Psoas muscle (tissue), 8 donors: Measurements from ENCODE around the gene CSAD. TPM values are rescaled to one million over a fixed set of nuclear protein-coding genes. Genes with fewer than 3 reads are reported as not detected.

Experiments used
- ATAC-seq, 4 donors: fragments of 200-7000 bp; cut with Tn5 transposase; one replicate each; pipeline ENCODE4 v1.9.1; 2020; ENCODE audit warnings: moderate library complexity in 3 of 4, mild to moderate bottlenecking in 2 of 4
- DNase-seq, 2 donors: peaks; one replicate each; pipeline ENCODE4 v3.0.0-alpha.2; 2020
- H3K27ac ChIP-seq: fragments of 200-600 bp; one replicate; pipeline ENCODE4 v1.8.0; 2022
- H3K27me3 ChIP-seq, 3 donors: fragments of 200-600 bp in 1 of 3; one replicate each; pipeline versions ENCODE4 v1.6.1 to v1.8.0; 2013 to 2022; ENCODE audit warnings: low read length in 2 of 3, mild to moderate bottlenecking in 2 of 3, moderate library complexity in 1 of 3; ENCODE audit not compliant: insufficient read depth in 3 of 3
- H3K36me3 ChIP-seq, 2 donors: fragments of 200-600 bp in 1 of 2; one replicate each; pipeline versions ENCODE4 v1.6.1 to v1.8.0; 2013 to 2022; ENCODE audit warnings: low read depth in 1 of 2, mild to moderate bottlenecking in 1 of 2, moderate library complexity in 1 of 2; ENCODE audit not compliant: insufficient read depth in 1 of 2
- H3K4me1 ChIP-seq: fragments of 200-600 bp; one replicate; pipeline ENCODE4 v1.8.0; 2022
- H3K4me3 ChIP-seq: fragments of 200-600 bp; one replicate; pipeline ENCODE4 v1.8.0; 2022; ENCODE audit warnings: mild to moderate bottlenecking
- H3K9me3 ChIP-seq: fragments of 200-600 bp; one replicate; pipeline ENCODE4 v1.8.0; 2022
- WGBS, 3 donors: extraction: QIAGEN DNeasy Blood & Tissue Kit; methylation state at CpG; one replicate each; pipeline versions ENCODE4 v1.1.6 to v1.1.7; 2013; 5-methylcytosine and 5-hydroxymethylcytosine counted together
- intact Hi-C, 2 donors: fragments of 100-400 bp; cut with DNase I; formaldehyde crosslinking; loops; one replicate each; pipeline versions ENCODE4 v1.11.0 to v1.14.2; 2022
- polyA plus RNA-seq, 3 donors: library from polyadenylated mRNA; stranded (reverse); fragments of 200-250 nt; gene quantifications; one replicate each; pipeline ENCODE4 v1.2.3, GENCODE V29; 2013
- total RNA-seq, 4 donors: library from RNA; stranded (reverse); fragmentation: NEBNext Ultra II Directional in 2 of 4; extraction: Animal tissue kit (Norgen Biotek cat#: 25700) in 2 of 4; gene quantifications; one replicate each; pipeline versions ENCODE4 v1.2.1 to v1.2.4, GENCODE V29; 2021 to 2023
- TF ChIP-seq, protein P1 (sequence below): fragments of 200-600 bp; IDR thresholded peaks from one replicate; pipeline ENCODE4 v1.8.0; 2022; ENCODE audit warnings: antibody characterized with exemption
- donor health status: healthy with polysubstance abuse.
- donor health status: DM: no; HTN: no; CAD: no; lungs with moderate emphysema.
- donor health status: Bipolar disorder and iron deficiency.
- donor health status: healthy.
- donor health status: DM: yes; HTN: yes; CAD: no.
- donor health status: DM: no; HTN: no; CAD: no.
- donor health status: DM: no; HTN: no; CAD: no.
- donor health status: DM: yes; HTN: yes; CAD: no.

Gene CSAD
- total and polyA plus RNA-seq, 7 donors = 3.9 to 7.8 (median 6.3) TPM

GRCh38 chr12:53194973-53195372 lies 14.2 kb upstream of the CSAD start:
- H3K36me3 ChIP-seq = peaks cover 0 to 19% of the 10 kb centered on the region in 2 donors
- H3K27me3 ChIP-seq = peaks cover 0 to 3% (median 0%) of the 10 kb centered on the region in 3 donors
- peaks cover under 1% of the 10 kb centered on the region for H3K4me1 ChIP-seq
- no peak overlapping the region for H3K27ac ChIP-seq
- WGBS, 3 donors = 88 to 95% (median 92%) methylated on average over 1 of the region's 1 CpG
- ATAC-seq (no peak), DNase-seq (no peak)
- intact Hi-C loops = loop anchor here (5.0 kb wide), 3 partner anchors 38 to 128 kb away; partner anchors contain the start of gene IGFBP6 (in 1 of the 2)
- TF ChIP-seq, protein P1, sequence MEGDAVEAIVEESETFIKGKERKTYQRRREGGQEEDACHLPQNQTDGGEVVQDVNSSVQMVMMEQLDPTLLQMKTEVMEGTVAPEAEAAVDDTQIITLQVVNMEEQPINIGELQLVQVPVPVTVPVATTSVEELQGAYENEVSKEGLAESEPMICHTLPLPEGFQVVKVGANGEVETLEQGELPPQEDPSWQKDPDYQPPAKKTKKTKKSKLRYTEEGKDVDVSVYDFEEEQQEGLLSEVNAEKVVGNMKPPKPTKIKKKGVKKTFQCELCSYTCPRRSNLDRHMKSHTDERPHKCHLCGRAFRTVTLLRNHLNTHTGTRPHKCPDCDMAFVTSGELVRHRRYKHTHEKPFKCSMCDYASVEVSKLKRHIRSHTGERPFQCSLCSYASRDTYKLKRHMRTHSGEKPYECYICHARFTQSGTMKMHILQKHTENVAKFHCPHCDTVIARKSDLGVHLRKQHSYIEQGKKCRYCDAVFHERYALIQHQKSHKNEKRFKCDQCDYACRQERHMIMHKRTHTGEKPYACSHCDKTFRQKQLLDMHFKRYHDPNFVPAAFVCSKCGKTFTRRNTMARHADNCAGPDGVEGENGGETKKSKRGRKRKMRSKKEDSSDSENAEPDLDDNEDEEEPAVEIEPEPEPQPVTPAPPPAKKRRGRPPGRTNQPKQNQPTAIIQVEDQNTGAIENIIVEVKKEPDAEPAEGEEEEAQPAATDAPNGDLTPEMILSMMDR = no peak
- no peaks in the 10 kb centered on the region for H3K9me3 ChIP-seq
- H3K4me3 ChIP-seq = no peak overlapping the region

GRCh38 chr12:53193985-53194716 lies 13.4 kb upstream of the CSAD start:
- Histone ChIP-seq H3K36me3 (peaks cover 0 to 24% of the 10 kb centered on the region in 2 donors), H3K9me3 (no peaks in the 10 kb centered on the region), H3K4me3 (no peak overlapping the region), H3K27ac (no peak overlapping the region), H3K27me3 (peaks cover 0 to 3% (median 0%) of the 10 kb centered on the region in 3 donors), H3K4me1 (peaks cover 3% of the 10 kb centered on the region)
- no peak for DNase-seq
- ATAC-seq = no peak
- WGBS, 3 donors = 60 to 67% (median 63%) methylated on average over 11 of the region's 11 CpGs
- TF ChIP-seq, protein P1 = no peak
- intact Hi-C loops = loop anchor here (5.0 kb wide), 2 partner anchors 37 to 97 kb away; partner anchors contain the start of gene IGFBP6 (in 1 of the 2)

GRCh38 chr12:53193040-53193439 lies 12.3 kb upstream of the CSAD start:
- TF ChIP-seq, protein P1 = no peak
- 80 to 81% (median 81%) methylated on average over 9 of the region's 9 CpGs for WGBS, 3 donors
- H3K4me3 ChIP-seq = no peak overlapping the region
- ATAC-seq (no peak), DNase-seq (no peak)
- peaks cover 3% of the 10 kb centered on the region for H3K4me1 ChIP-seq
- intact Hi-C loops = loop anchor here (5.0 kb wide), 2 partner anchors 36 to 96 kb away; partner anchors contain the start of gene IGFBP6 (in 1 of the 2)
- H3K27me3 ChIP-seq = peaks cover 0 to 3% (median 0%) of the 10 kb centered on the region in 3 donors
- no peaks in the 10 kb centered on the region for H3K9me3 ChIP-seq
- no peak overlapping the region for H3K27ac ChIP-seq
- peaks cover 0 to 35% of the 10 kb centered on the region in 2 donors for H3K36me3 ChIP-seq

DNA sequence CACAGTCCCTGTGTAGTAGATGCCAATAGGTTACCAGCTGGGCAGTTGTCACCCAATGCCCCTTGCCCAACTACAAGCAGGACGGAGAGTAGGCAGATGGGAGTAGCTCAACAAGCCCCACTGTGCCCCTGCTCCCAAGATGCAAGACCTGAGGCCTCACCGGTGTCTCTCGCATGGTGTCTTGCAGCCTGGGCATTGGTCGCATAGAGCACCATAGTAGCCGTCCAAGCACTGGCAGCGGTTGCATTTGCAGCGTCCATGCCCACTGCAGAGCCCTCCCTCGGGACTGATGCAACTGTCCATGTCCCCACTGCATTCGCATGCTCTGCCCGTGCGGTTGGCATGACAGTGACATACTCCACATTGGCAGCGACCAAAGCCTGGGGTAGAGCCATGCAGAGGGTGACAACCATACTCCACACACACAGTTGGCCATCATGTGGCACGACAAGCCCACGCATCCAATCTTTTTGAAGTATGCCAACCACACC lies 11.9 kb upstream of the CSAD start:
- H3K4me3 ChIP-seq = no peak overlapping the region
- ATAC-seq (no peak), DNase-seq (no peak)
- 72 to 80% (median 74%) methylated on average over 14 of the region's 14 CpGs for WGBS, 3 donors
- peaks cover 3% of the 10 kb centered on the region for H3K4me1 ChIP-seq
- TF ChIP-seq, protein P1 = no peak
- no peak overlapping the region for H3K27ac ChIP-seq
- intact Hi-C loops = loop anchor here (5.0 kb wide), 2 partner anchors 35 to 95 kb away; partner anchors contain the start of gene IGFBP6 (in 1 of the 2)
- peaks cover 4 to 40% of the 10 kb centered on the region in 2 donors for H3K36me3 ChIP-seq
- H3K27me3 ChIP-seq = peaks cover 0 to 3% (median 0%) of the 10 kb centered on the region in 3 donors
- H3K9me3 ChIP-seq = no peaks in the 10 kb centered on the region
